Epithelial cell of prostate (primary cell): Measurements from ENCODE around the gene GRIK2.

ENCODE experiments used
- DNase-seq: peaks from one replicate; pipeline ENCODE4 v3.0.0-alpha.2; 2011; ENCODE audit warnings: low read depth, low spot score
- H3K27ac ChIP-seq: fragments of 450-650 bp; 2 replicates; pipeline ENCODE4 v1.5.1; 2017; ENCODE audit warnings: mild to moderate bottlenecking

GRIK2 gene

DNA sequence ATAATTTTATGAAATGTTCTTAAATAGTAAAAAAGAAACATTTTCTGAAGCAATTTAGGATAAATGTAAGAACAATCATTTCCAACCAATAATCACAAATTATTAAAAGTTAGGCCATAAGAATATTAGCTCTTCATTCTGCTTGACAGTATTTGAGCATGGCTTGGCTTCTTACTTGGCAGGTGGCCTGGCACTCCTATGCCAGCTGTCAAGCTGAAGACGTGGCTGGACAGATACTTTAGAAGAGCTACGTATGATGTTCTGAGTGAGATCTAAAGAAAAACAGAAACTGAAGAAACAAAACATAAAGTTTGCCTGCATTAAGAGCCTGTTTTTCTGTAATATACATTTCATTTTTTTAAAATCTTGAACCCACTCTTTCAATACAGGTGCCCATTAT, 438.9 kb downstream of the GRIK2 start:
- H3K27ac ChIP-seq, result no peak overlapping the region
- DNase-seq, result no peak

DNA sequence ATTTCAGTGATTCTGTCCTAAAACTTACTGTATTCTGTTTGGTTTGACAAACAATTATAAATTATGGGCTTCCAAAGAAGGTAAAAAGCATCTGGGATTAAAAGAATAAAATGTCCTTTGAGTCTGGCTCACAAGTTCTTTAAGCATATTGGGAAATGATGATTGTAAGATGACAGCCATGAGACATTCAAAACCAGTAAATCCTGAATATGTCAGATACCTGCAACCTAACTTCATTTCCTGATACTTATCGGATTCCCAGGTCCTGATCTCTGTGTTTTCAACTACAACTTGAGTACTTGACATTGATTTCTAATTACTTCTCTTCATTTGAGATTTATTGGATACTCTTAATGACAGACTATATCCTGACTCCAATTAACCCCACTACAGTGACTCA, 446.6 kb downstream of the GRIK2 start:
- H3K27ac ChIP-seq, result no peak overlapping the region
- no peak for DNase-seq

DNA sequence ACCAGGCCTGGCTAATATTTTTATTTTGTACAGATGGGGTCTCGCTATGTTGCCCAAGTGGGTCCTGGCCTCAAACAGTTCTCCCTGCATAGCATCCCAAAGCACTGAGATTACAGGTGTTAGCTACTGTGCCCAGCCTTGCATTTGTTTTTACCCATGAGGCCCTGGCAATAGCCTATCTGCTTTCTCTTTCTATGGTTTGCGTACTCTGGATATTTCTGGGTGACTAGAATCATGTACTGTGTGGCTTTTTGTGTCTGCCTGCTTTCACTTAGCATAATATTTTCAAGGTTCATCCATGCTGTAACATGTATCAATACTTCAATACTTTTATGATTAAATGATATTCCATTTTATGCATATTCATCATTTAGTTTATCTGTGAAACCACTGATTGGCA, 451.7 kb downstream of the GRIK2 start:
- DNase-seq, result no peak

DNA sequence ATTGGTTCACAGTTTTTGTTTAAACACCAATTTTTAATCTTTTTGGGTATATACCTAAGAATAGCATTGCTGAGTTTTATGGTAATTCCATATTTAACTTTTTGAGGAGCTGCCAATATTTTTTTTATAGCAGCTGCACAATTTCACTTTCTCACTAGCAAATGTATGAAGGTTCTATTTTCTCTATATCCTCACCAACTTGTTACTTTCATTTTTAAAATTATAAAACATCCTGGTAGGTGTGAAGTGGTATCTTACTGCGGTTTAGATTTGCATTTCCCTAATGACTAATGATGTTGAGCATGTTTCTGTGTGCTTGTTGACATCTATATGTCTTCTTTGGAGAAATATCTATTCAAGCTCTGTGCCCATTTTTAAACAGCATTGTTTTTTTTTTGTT, 452.1 kb downstream of the GRIK2 start:
- DNase-seq, result no peak

More for the DNA sequence above, 451.7 kb downstream of the GRIK2 start:
- no peak overlapping the region for H3K27ac ChIP-seq

DNA sequence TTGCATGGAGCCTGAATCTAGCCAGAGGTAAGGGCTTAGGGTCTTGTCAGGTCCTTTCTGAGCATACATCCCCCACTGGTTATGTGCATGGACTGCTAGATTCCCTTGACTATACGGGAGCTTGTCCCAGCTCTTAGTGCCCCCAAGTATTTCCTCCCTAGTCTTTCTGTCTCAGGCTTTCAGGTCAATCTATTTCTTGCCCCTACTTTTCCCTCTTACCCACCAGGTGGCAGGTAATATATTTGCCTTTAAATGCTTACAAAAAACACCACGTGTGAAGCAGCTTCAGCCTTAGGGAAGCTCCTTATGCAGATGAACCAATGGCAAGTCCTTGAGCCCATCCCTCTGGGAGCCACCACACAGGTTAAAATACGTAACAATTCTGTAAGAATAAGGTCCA, 454.2 kb downstream of the GRIK2 start:
- no peak overlapping the region for H3K27ac ChIP-seq

More for the DNA sequence above, 452.1 kb downstream of the GRIK2 start:
- H3K27ac ChIP-seq, result no peak overlapping the region

DNA sequence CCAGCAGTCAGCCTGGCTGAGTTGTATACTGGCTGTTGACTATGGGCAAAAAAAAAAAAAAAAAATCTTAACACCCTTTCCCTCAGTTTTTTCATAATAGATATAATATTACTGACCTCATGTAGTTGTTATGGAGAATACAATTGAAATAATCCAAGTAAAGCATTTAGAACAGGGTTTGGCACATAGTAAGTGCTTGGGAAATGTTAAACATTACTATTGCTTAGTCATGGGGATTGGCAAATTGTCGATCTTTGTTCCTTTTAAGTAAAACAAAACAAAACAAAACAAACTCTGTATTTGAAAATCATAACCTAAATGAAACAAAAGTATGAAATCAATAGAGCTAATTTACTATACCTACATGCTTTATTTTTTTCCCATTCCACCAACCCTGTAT, 458.4 kb downstream of the GRIK2 start:
- no peak for DNase-seq
- H3K27ac ChIP-seq, result no peak overlapping the region

More for the DNA sequence above, 454.2 kb downstream of the GRIK2 start:
- no peak for DNase-seq

DNA sequence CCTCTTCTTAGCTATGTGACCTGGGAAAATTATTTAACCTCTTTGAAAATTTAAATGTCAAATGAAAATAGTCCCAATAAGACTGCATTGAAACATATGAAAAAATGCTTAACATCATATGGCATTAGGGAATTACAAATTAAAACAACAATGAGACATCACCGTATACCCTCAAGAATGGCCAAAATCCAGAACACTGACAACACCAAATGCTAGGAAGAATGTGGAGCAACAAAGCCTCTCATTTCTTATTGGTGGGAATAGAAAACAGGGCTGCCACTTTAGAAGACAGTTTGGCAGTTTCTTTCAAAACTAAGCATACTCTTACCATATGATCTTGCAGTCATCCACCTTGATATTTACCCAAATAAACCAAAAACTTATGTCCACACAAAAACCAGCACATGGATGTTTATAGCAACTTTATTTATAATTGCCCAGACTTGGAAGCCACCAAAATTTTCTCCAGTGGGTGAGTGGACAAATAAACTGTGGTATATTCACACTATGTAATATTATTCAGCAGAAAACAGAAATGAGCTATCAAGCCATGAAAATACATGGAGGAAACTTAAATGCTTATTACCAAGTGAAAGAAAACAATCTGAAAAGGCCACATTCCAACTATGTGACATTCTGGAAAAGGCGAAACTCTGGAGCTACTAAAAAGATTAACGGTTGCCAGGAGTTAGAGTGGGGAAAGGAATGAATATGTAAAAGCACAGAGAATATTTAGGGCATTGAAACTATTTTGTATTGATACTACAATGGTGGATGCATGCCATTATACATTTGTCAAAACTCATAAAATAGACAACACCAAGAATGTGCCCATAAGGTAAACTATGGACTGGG, 459.9 kb downstream of the GRIK2 start:
- no peak overlapping the region for H3K27ac ChIP-seq
- DNase-seq, result no peak

DNA sequence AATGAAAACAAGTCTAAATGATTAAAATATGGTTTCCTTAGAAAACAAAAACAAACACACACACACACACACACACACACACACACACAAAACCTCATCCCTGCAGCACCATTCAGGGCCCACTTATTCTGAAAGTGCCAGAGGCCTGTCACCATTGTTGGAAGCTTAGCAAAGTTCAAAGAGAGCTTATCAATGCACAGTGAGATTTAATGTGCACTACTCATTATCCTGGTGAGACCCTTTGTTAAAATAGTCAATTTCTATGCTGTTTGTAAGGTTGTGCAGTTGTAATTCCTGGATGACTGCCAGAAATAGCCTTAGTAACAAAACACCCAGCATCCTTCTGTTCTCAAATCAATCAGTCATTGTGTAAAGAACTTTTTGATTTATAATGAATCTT, 482.9 kb downstream of the GRIK2 start:
- no peak overlapping the region for H3K27ac ChIP-seq
- no peak for DNase-seq

DNA sequence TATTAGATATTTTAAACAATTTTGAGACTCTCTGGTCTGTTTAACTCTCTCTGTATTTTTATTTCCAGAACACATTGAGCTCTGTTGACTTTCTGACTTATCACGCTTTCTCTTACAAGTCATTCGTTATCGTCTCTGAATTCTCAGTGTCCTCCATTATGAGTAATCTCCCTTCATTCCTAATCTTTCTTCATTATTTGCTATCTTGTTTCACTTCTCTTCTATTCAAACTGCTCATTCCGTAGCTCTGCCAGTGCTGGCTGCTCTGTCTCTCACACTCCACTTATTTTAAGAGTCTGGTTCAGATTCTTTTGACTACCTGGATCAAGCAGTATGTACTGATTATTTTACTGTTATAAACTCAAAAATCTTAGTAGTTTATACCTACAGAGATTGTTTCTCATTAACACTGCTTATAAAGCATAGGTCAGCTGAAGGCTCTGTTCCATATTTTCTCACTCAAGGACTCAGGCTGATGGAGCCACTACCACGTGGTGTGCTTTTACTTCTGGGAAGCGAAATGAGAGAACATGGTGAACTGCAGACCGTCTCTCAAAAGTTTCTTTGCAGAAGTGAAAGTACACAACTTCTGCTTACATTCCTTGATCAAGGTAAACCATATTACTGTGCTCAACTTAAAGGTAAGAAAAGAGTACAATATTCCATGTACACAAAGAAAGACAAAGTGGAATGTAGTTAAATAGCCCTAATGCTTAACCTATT, 485.2 kb downstream of the GRIK2 start:
- no peak overlapping the region for H3K27ac ChIP-seq
- DNase-seq, result no peak

DNA sequence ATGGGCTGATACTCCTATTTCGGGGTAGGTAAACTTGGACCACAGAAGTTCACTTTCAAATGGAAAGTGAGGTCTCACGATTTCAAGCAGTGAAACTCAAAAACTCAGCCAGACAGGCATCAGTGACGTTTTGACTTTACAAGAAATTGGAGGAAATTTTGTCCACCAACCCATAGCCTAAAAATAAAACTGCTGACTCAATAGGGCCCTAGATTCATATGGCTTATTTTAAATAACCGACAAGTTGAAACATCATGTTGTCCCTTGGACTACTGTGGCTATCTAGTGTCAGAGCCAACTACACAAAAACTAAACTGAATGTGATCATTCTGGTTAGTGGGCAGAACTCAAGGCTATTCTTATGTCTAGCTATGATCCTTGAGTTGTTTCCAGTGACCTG, 486.3 kb downstream of the GRIK2 start:
- DNase-seq, result no peak
- H3K27ac ChIP-seq, result no peak overlapping the region

DNA sequence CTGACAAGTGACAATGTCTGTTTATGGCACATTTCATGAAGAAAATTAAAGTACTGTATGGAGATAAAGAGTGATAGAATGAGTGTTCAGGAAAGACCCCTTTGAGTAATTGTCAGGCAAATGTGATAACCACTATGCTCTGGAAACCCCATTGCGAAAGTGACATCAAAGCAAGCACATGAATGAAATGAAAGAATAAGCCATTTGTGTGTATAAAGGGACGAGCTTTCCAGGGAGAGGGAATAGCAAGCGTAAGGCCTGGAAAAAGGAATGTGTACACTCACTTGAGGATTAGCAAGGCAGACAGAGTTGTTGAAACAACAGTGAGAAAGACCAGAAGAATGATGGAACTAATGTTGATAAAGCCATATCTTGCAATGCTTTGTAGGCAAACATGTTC, 490.0 kb downstream of the GRIK2 start:
- DNase-seq, result no peak
- H3K27ac ChIP-seq, result no peak overlapping the region

DNA sequence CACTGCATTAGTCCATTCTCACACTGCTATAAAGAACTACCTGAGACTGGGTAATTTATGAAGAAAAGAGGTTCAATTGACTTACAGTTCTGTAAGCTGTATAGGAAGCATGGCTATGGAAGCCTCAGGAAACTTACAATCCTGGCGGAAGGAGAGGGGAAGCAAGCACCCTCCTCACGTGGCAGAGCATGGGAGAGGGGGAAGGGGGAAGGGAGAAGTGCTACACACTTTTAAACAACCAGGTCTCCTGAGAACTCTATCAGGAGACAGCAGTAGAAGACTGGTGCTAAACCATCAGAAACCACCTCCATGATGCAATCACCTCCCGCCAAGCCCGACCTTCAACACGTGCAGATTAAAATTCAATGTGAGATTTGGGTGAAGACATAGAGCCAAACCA, 494.0 kb downstream of the GRIK2 start:
- H3K27ac ChIP-seq, result no peak overlapping the region
- no peak for DNase-seq

DNA sequence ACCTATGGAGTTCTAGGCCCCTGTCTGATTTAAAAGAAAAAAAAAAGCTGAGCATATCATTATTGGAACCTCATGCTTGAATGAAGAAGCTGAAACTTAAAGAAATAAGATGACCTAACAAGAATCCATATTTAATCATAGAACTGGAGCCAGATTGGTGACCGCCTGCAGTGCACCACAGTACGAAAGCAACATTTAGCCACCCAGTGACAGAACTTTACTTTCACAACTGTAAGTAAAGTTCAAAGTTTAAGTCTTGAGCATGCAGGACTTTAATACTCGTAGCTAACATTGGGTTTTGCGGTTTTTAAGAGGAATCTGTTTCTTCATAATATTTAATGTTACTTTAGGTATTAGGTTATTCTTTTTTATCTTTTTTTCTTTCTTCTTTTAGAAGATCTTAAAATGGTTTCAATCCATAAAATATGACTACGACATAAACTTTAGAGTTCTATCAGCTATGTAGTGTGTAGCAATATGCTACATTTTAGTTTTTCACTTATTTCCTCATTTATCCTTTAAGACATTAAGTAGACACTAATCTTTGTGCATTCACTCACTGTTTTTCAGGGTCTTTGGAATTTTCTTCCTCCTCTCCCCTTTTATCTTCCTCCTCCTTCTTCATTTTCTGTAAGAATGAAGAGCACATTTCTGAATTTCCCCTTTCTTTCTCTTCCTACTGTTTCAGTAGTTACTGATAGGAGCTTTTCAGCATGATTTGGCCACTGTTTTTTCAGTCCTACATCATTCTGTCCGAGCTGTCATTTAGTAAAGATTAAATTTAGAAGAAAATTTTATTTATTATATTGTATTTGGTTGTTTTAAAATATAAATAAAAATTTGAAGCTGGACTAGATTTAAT, 514.1 kb downstream of the GRIK2 start:
- DNase-seq, result no peak

DNA sequence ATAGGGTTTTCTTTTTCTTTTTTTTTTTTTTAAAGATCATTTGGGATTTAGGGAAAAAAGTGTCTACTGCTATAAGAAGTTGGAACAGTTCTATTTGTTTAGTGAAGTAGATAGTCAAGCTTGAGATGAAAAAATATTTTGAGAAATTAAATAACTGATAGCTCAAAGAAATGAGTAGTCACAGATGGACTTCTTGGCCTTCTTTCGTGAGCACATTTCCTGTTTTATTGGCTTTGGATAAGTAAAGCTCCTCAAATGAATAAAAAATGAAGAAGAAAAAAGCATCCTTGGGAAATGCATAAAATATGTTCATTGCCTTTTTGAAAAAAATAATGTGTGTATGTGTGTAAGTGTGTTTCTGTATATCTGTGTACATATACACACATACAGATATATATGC, 515.9 kb downstream of the GRIK2 start:
- DNase-seq, result no peak
- no peak overlapping the region for H3K27ac ChIP-seq

More for the DNA sequence above, 514.1 kb downstream of the GRIK2 start:
- H3K27ac ChIP-seq, result no peak overlapping the region

DNA sequence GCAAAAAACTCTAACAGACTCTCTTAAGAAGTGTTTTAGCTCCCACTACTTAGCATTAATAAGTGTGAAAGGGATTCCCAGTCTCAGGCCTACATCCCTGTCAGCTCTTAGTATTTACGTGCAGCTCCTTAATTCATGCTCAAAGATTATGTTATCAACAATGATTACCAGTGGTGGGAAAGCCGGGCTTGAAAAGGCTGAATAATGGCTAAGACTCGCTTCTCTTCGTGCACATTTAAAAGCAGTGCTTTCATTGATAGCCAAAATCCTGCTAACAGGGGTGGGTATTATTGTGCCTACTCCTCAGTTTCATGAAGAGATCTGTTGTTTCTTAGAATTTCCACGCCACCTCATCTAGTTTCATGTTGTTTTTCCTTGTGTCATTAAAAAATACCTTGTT, 518.8 kb downstream of the GRIK2 start:
- no peak overlapping the region for H3K27ac ChIP-seq
- DNase-seq, result no peak

DNA sequence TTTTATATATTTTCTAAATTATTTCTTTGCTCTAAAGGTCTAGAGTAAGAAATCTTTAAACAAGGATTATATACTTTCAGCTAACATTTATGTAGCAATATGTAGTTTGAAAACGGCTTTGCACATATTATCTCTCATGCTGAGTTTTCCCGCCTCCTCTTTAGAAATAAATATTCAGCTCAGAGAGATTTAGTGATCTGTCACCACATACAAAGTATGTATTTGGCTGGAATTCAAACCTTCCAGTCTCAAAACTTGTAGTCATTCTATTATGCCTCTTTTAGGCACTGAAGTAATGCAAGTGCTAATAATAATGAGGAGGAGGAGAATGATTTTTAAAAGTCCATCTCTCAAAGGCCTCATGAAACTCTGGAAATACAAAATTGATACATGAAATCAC, 525.0 kb downstream of the GRIK2 start:
- no peak for DNase-seq
- no peak overlapping the region for H3K27ac ChIP-seq

DNA sequence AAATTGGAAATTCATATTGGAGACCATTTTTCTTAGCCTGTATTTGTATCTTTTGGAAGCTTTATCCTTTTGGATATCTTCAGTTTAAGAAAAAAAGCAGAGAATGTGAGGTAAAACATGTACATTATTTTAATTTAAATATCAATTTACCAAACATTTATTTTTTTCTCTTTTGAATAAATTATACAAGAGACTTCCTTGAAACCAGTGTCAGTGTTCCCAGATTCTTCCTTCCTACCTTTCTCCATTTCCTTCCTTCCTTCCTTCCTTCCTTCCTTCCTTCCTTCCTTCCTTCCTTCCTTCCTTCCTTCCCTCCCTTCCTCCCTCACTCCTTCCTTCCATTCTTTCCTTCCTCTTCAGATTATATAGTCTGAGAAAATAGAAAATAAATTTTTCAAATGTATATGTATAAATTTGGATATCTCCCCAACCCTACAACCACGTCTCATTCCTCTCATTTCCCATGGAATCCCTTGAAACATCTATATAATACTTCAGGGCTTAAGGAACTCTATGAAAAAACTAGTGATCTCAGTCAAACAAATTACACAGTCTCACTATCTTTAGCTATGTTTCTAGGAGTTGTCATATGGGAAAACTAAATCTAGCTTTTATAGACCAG, 528.4 kb downstream of the GRIK2 start:
- no peak for DNase-seq

DNA sequence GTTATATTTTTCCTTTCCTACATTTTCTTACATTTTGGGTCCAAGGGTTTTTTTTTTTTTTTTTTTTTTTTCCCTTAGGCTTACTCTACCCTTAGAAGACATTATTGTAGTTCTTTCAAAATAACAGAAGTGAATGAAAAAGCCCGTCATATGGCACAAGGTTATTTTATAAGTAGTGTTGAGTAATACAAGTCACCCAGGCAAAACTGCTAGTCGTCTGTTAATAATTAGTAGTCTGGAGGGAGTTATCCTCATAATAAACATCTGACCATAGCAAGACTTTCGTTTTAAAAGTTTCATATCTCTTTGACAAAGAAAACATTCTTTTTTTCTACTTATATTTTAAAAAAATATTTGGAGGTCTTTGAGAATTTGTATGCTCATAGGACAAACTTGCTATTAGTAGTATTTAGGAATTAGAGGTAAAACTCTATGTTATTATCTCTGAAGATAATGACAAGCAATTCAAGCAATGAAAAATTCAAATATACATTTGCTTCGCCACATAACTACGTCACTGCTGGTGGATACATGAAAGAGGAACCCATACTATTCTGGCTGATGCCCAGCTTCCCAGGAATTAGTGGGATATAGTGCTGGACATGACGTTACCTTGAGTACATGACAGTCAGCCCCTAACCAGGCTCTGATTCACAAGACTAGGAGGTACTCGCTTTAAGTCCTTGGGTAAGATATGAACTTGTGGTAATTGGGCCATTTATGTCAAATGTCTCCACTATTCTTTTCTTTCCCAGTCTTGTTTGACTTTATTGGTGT, 532.8 kb downstream of the GRIK2 start:
- DNase-seq, result no peak
- H3K27ac ChIP-seq, result no peak overlapping the region

More for the DNA sequence above, 528.4 kb downstream of the GRIK2 start:
- no peak overlapping the region for H3K27ac ChIP-seq

DNA sequence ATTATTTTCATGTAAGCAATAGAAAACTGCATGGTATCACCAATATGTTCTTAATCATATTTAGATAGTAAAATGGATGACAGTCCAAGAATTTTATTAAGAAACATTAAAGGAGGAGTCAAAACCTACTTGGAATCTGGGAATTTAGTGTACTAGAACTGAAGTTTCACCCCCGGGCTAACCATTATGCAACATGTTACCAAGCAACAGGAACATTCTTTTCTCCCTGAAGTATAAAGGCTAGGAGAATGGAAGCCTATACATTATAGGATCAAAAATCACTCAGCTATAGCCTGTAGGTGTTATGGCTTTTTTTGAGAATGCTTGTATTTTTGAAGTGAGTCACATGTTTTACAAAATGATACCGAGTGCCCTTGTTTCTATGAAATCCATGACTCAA, 538.3 kb downstream of the GRIK2 start:
- H3K27ac ChIP-seq, result no peak overlapping the region
- DNase-seq, result no peak

DNA sequence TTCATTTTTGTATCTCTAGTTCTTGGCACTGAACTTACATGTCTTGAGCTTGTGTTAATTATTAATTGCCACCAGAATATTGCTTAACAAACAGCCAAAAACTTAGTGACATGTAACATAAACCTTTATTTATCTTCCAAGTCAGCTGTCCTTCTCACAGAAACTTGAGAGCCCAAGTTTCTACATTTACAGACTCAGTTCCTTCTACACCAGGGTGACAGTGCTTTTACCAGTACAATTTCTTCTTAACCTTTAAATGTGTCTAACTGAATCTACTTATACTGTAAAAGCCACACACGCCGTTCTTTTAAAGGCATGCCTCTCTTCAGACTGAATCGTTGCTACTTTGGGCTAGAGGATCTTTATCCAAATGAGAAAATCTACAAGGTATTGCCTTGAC, 539.2 kb downstream of the GRIK2 start:
- no peak for DNase-seq
- H3K27ac ChIP-seq, result no peak overlapping the region
